Liver (tissue), 9 donors: ENCODE data around the gene NME1. TPM values are rescaled to one million over a fixed set of nuclear protein-coding genes. Genes with fewer than 3 reads are reported as not detected.

ENCODE experiments used
- DNase-seq: peaks from one replicate; pipeline ENCODE4 v3.0.0-alpha.2; 2017; ENCODE audit warnings: low spot score
- H3K27ac ChIP-seq, 2 donors: one replicate each; pipeline ENCODE4 v1.7.0; 2013; ENCODE audit warnings: inconsistent platforms in 2 of 2, low read length in 2 of 2, control low read depth in 1 of 2, low read depth in 1 of 2, mild to moderate bottlenecking in 1 of 2
- H3K27me3 ChIP-seq, 4 donors: one replicate each; pipeline versions ENCODE4 v1.6.1 to v1.7.0; 2013; ENCODE audit warnings: low read length in 3 of 4, inconsistent platforms in 1 of 4, mild to moderate bottlenecking in 1 of 4, moderate library complexity in 1 of 4; ENCODE audit not compliant: control insufficient read depth in 4 of 4, insufficient read depth in 4 of 4
- H3K36me3 ChIP-seq, 4 donors: one replicate each; pipeline versions ENCODE4 v1.6.1 to v1.7.0; 2013; ENCODE audit warnings: low read length in 3 of 4, mild to moderate bottlenecking in 3 of 4, low read depth in 1 of 4, moderate library complexity in 1 of 4; ENCODE audit not compliant: control insufficient read depth in 4 of 4, insufficient read depth in 3 of 4
- H3K4me1 ChIP-seq, 4 donors: one replicate each; pipeline versions ENCODE4 v1.6.1 to v1.7.0; 2013; ENCODE audit warnings: low read length in 3 of 4, mild to moderate bottlenecking in 3 of 4, moderate library complexity in 1 of 4; ENCODE audit not compliant: control insufficient read depth in 4 of 4, insufficient read depth in 4 of 4
- H3K4me3 ChIP-seq, 3 donors: one replicate each; pipeline versions ENCODE4 v1.6.1 to v1.7.0; 2013; ENCODE audit warnings: low read length in 3 of 3, control low read depth in 1 of 3, low read depth in 1 of 3, mild to moderate bottlenecking in 1 of 3
- H3K9ac ChIP-seq, 2 donors: one replicate each; pipeline ENCODE4 v1.7.0; 2013; ENCODE audit warnings: low read length in 2 of 2, mild to moderate bottlenecking in 2 of 2, moderate library complexity in 2 of 2, control low read depth in 1 of 2, low read depth in 1 of 2
- H3K9me3 ChIP-seq, 4 donors: one replicate each; pipeline versions ENCODE4 v1.6.1 to v1.7.0; 2013; ENCODE audit warnings: low read length in 3 of 4; ENCODE audit not compliant: control insufficient read depth in 4 of 4
- ATF3 ChIP-seq: IDR thresholded peaks from 2 replicates; pipeline ENCODE4 v1.6.1; 2016; ENCODE audit warnings: antibody characterized with exemption
- CTCF ChIP-seq: fragments of 150-350 bp; IDR thresholded peaks from 2 replicates; pipeline ENCODE4 v1.5.1; 2017; ENCODE audit warnings: improper control_type of control experiment, low read depth, low read length; ENCODE audit not compliant: missing input control
- EGR1 ChIP-seq, 2 donors: IDR thresholded peaks; 2 replicates each; pipeline ENCODE4 v1.6.1; 2016 to 2018; ENCODE audit warnings: antibody characterized with exemption in 2 of 2, low read depth in 2 of 2
- FOXA1 ChIP-seq: IDR thresholded peaks from 2 replicates; pipeline ENCODE4 v1.6.1; 2016; ENCODE audit warnings: antibody characterized with exemption
- FOXA2 ChIP-seq: IDR thresholded peaks from 2 replicates; pipeline ENCODE4 v1.6.1; 2016; ENCODE audit warnings: antibody characterized with exemption
- GABPA ChIP-seq, 2 donors: IDR thresholded peaks in 1 of 2; conservative IDR thresholded peaks in 1 of 2; 2 replicates each; pipeline ENCODE4 v1.6.1; 2016; ENCODE audit warnings: antibody characterized with exemption in 2 of 2, mild to moderate bottlenecking in 1 of 2, moderate library complexity in 1 of 2
- HNF4A ChIP-seq, 2 donors: conservative IDR thresholded peaks; 2 replicates each; pipeline ENCODE4 v1.6.1; 2016; ENCODE audit warnings: antibody characterized with exemption in 2 of 2, mild to moderate bottlenecking in 2 of 2
- HNF4G ChIP-seq: IDR thresholded peaks from 2 replicates; pipeline ENCODE4 v1.6.1; 2016; ENCODE audit warnings: antibody characterized with exemption
- JUND ChIP-seq, 2 donors: IDR thresholded peaks; 2 replicates each; pipeline ENCODE4 v1.6.1; 2016; ENCODE audit warnings: antibody characterized with exemption in 2 of 2
- MAX ChIP-seq: IDR thresholded peaks from 2 replicates; pipeline ENCODE4 v1.6.1; 2016; ENCODE audit warnings: antibody characterized with exemption
- NR2F2 ChIP-seq: IDR thresholded peaks from 2 replicates; pipeline ENCODE4 v1.6.1; 2016; ENCODE audit warnings: antibody characterized with exemption
- RAD21 ChIP-seq, 2 donors: IDR thresholded peaks; 2 replicates each; pipeline ENCODE4 v1.6.1; 2016; ENCODE audit warnings: antibody characterized with exemption in 2 of 2, mild to moderate bottlenecking in 2 of 2
- REST ChIP-seq: IDR thresholded peaks from 2 replicates; pipeline ENCODE4 v1.6.1; 2016; ENCODE audit warnings: antibody characterized with exemption, mild to moderate bottlenecking
- RXRA ChIP-seq, 2 donors: IDR thresholded peaks; 2 replicates each; pipeline ENCODE4 v1.6.1; 2017 to 2018; ENCODE audit warnings: antibody characterized with exemption in 2 of 2, mild to moderate bottlenecking in 1 of 2
- SP1 ChIP-seq: IDR thresholded peaks from 2 replicates; pipeline ENCODE4 v1.6.1; 2018; ENCODE audit warnings: antibody characterized with exemption, mild to moderate bottlenecking
- TAF1 ChIP-seq: conservative IDR thresholded peaks from 2 replicates; pipeline ENCODE4 v1.6.1; 2016; ENCODE audit warnings: antibody characterized with exemption, mild to moderate bottlenecking
- YY1 ChIP-seq: IDR thresholded peaks from 2 replicates; pipeline ENCODE4 v1.6.1; 2016; ENCODE audit warnings: antibody characterized with exemption, mild to moderate bottlenecking
- ZBTB33 ChIP-seq: IDR thresholded peaks from 2 replicates; pipeline ENCODE4 v1.6.1; 2016; ENCODE audit warnings: antibody characterized with exemption
- WGBS: extraction: QIAGEN DNeasy Blood & Tissue Kit; methylation state at CpG from one replicate; pipeline ENCODE4 v1.1.7; 2013; 5-methylcytosine and 5-hydroxymethylcytosine counted together
- polyA plus RNA-seq, 2 donors: library from polyadenylated mRNA; stranded (reverse) in 1 of 2; unstranded in 1 of 2; fragments of 200-250 nt in 1 of 2; fragments of >200 nt in 1 of 2; fragmentation: Nextera tagmentation in 1 of 2; extraction: Ambion mirVana in 1 of 2; gene quantifications; one replicate each; pipeline versions ENCODE4 v1.2.1 to v1.2.3, GENCODE V29; 2013 to 2015
- total RNA-seq, 2 donors: library from RNA; depleted of rRNA; stranded (reverse); fragments of >200 nt; gene quantifications; one replicate each; pipeline ENCODE4 v1.2.3, GENCODE V29; 2014
- donor health status: healthy.
- donor health status: healthy.
- donor health status: healthy.
- donor health status: healthy.
- donor health status: healthy.

The NME1 gene
- total and polyA plus RNA-seq, 4 donors, result 26.7 to 97.3 (median 57.4) TPM

GRCh38 chr17:51107778-51108177, 45.6 kb upstream of the NME1 start:
- WGBS, result 94% methylated on average over 1 of the region's 1 CpG
- H3K4me1 ChIP-seq, result peaks cover 25 to 50% (median 38%) of the 10 kb centered on the region in 4 donors

More at GRCh38 chr17:51107778-51108177, 45.6 kb upstream of the NME1 start:
- H3K9me3 ChIP-seq, result no peaks in the 10 kb centered on the region
- peaks cover 0 to 2% (median 0%) of the 10 kb centered on the region in 4 donors for H3K36me3 ChIP-seq
- H3K27ac ChIP-seq, result no peak overlapping the region
- TF ChIP-seq GABPA (IDR thresholded peaks at IDR 0.05 in 1 of 2, conservative IDR thresholded peaks at IDR 0.05 in 1 of 2), result no peak
- no peak for TF ChIP-seq SP1
- TF ChIP-seq YY1, result no peak
- no peak for TF ChIP-seq EGR1 (IDR thresholded peaks at IDR 0.05; ENCODE audit: low read depth in 2 of 2)
- TF ChIP-seq HNF4A (conservative IDR thresholded peaks at IDR 0.05), result no peak
- no peak for TF ChIP-seq CTCF
- no peak for TF ChIP-seq JUND (IDR thresholded peaks at IDR 0.05)
- no peak for TF ChIP-seq FOXA1
- no peak for TF ChIP-seq RAD21 (IDR thresholded peaks at IDR 0.05)
- TF ChIP-seq ZBTB33, result no peak
- TF ChIP-seq FOXA2, result no peak
- TF ChIP-seq HNF4G, result no peak
- TF ChIP-seq RXRA (IDR thresholded peaks at IDR 0.05), result no peak
- TF ChIP-seq REST, result no peak
- no peak for TF ChIP-seq TAF1
- TF ChIP-seq ATF3, result no peak
- no peak for TF ChIP-seq NR2F2
- TF ChIP-seq MAX, result no peak
- no peak for DNase-seq
- no peak overlapping the region for H3K9ac ChIP-seq
- no peak overlapping the region for H3K4me3 ChIP-seq
- H3K27me3 ChIP-seq, result no peaks in the 10 kb centered on the region
